ENCODE results near the gene KLHL21. TPM values are rescaled to one million over a fixed set of nuclear protein-coding genes. Genes with fewer than 3 reads are reported as not detected.
A peak's percentile ranks its signal among the peaks of the same experiment; 100 is the strongest.

KLHL21 gene
- total RNA-seq, 2 donors from 2014 or later, result 142 to 156 TPM

- H3K9me3 ChIP-seq, result no peaks in the 10 kb centered on the region
- no peak for TF ChIP-seq CTCF (IDR thresholded peaks at IDR 0.05)
- DNase-seq (ENCODE audit: low spot score) (no peak), ATAC-seq (ENCODE audit: insufficient number of reproducible peaks, low FRiP score, low read depth) (no peak)
- peaks cover 64% of the 10 kb centered on the region for H3K36me3 ChIP-seq
- peak overlapping the region; percentile 93 for H3K4me3 ChIP-seq
- H3K27ac ChIP-seq, result peak overlapping the region; percentile 31 to 51
- peaks cover 57 to 73% of the 10 kb centered on the region in 2 donors for H3K4me1 ChIP-seq (ENCODE audit: control insufficient read depth in 1 of 2, low read depth in 2 of 2)
- no peaks in the 10 kb centered on the region for H3K27me3 ChIP-seq (replicated peaks; ENCODE audit: insufficient read depth)
These were observed 6.3 kb downstream of the KLHL21 start for GRCh38 chr1:6596351-6596750.

GRCh38 chr1:6594977-6595740 lies 7.5 kb downstream of the KLHL21 start:
- no peak for DNase-seq (ENCODE audit: low spot score)
- no peak for ATAC-seq (ENCODE audit: insufficient number of reproducible peaks, low FRiP score, low read depth)
- TF ChIP-seq CTCF (IDR thresholded peaks at IDR 0.05), result no peak
- Histone ChIP-seq H3K4me1 (ENCODE audit: control insufficient read depth in 1 of 2, low read depth in 2 of 2) (peaks cover 65 to 85% of the 10 kb centered on the region in 2 donors), H3K27me3 (replicated peaks; ENCODE audit: insufficient read depth) (no peaks in the 10 kb centered on the region), H3K4me3 (no peak overlapping the region), H3K27ac (peak overlapping the region in 1 of 2 donors; percentile 31), H3K36me3 (peaks cover 68% of the 10 kb centered on the region), H3K9me3 (no peaks in the 10 kb centered on the region)

GRCh38 chr1:6593810-6594209 lies 8.9 kb downstream of the KLHL21 start:
- ATAC-seq (ENCODE audit: insufficient number of reproducible peaks, low FRiP score, low read depth), result no peak
- peak overlapping the region; percentile 82 to 90 for H3K27ac ChIP-seq
- no peaks in the 10 kb centered on the region for H3K27me3 ChIP-seq (replicated peaks; ENCODE audit: insufficient read depth)
- no peaks in the 10 kb centered on the region for H3K9me3 ChIP-seq
- DNase-seq (ENCODE audit: low spot score), result no peak
- no peak overlapping the region for H3K4me3 ChIP-seq
- TF ChIP-seq CTCF (IDR thresholded peaks at IDR 0.05), result no peak
- H3K4me1 ChIP-seq (ENCODE audit: control insufficient read depth in 1 of 2, low read depth in 2 of 2), result peaks cover 63 to 89% of the 10 kb centered on the region in 2 donors
- peaks cover 78% of the 10 kb centered on the region for H3K36me3 ChIP-seq

GRCh38 chr1:6592865-6593593 lies 9.6 kb downstream of the KLHL21 start:
- Histone ChIP-seq H3K36me3 (peaks cover 80% of the 10 kb centered on the region), H3K27me3 (replicated peaks; ENCODE audit: insufficient read depth) (no peaks in the 10 kb centered on the region), H3K9me3 (no peaks in the 10 kb centered on the region), H3K4me1 (ENCODE audit: control insufficient read depth in 1 of 2, low read depth in 2 of 2) (peaks cover 56 to 89% of the 10 kb centered on the region in 2 donors), H3K27ac (peak overlapping the region; percentile 82 to 90), H3K4me3 (no peak overlapping the region)
- no peak for TF ChIP-seq CTCF (IDR thresholded peaks at IDR 0.05)
- DNase-seq (ENCODE audit: low spot score) (no peak), ATAC-seq (ENCODE audit: insufficient number of reproducible peaks, low FRiP score, low read depth) (no peak)

GRCh38 chr1:6592441-6592840 lies 10.2 kb downstream of the KLHL21 start:
- H3K9me3 ChIP-seq, result no peaks in the 10 kb centered on the region
- H3K27me3 ChIP-seq (replicated peaks; ENCODE audit: insufficient read depth), result no peaks in the 10 kb centered on the region
- H3K27ac ChIP-seq, result peak overlapping the region; percentile 82 to 90
- peaks cover 56 to 89% of the 10 kb centered on the region in 2 donors for H3K4me1 ChIP-seq (ENCODE audit: control insufficient read depth in 1 of 2, low read depth in 2 of 2)
- ATAC-seq (ENCODE audit: insufficient number of reproducible peaks, low FRiP score, low read depth) (no peak), DNase-seq (ENCODE audit: low spot score) (no peak)
- H3K36me3 ChIP-seq, result peaks cover 75% of the 10 kb centered on the region
- H3K4me3 ChIP-seq, result no peak overlapping the region
- no peak for TF ChIP-seq CTCF (IDR thresholded peaks at IDR 0.05)
